ENCODE measurements around the gene GCNT1.

DNA sequence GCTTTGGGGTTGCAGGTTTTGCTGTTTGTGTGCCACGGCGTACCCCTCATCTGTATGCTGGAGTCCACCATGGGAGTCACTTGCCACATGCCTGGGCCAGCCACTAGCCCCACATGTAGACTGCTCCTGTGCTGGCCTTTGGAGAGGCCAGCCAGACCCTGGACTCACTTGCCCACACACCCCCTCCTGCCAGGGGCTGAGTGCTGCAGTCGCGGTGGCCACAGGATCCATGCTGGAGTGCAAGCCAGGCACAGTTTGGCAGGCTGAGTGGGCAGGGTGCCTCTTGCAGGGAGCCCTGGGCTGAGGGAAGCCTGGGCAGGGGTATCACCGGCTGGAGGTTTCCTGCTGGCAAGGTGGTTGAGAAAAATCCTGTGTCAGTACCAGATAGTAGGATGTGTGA is 25.6 kb upstream of the GCNT1 start:
- no peak for TF ChIP-seq EZH2 (IDR thresholded peaks at IDR 0.05; ENCODE audit: borderline replicate concordance, insufficient read depth, low read depth, low read length, poor library complexity, severe bottlenecking)
- TF ChIP-seq CTCF (IDR thresholded peaks at IDR 0.05), result no peak
